Subcutaneous adipose tissue (tissue), 4 donors: Measurements from ENCODE around the gene ROBO1. TPM values are rescaled to one million over a fixed set of nuclear protein-coding genes. Genes with fewer than 3 reads are reported as not detected.

Experiments
- total RNA-seq, 4 donors: library from RNA; depleted of rRNA; stranded (reverse); fragments of >200 nt; gene quantifications; one replicate each; pipeline ENCODE4 v1.1.0, GENCODE V29; 2016
- TF ChIP-seq, protein P1 (sequence below): fragments of 450-650 bp; IDR thresholded peaks from one replicate; pipeline ENCODE4 v1.5.1; 2016; ENCODE audit warnings: low read depth, mild to moderate bottlenecking, control low read depth, antibody characterized with exemption, moderate library complexity

The ROBO1 gene
- total RNA-seq, 4 donors from 2014 or later, result 26.6 to 34.0 (median 30.8) TPM

GRCh38 chr3:78927759-78928158 lies 840.0 kb downstream of the ROBO1 start:
- TF ChIP-seq, protein P1, sequence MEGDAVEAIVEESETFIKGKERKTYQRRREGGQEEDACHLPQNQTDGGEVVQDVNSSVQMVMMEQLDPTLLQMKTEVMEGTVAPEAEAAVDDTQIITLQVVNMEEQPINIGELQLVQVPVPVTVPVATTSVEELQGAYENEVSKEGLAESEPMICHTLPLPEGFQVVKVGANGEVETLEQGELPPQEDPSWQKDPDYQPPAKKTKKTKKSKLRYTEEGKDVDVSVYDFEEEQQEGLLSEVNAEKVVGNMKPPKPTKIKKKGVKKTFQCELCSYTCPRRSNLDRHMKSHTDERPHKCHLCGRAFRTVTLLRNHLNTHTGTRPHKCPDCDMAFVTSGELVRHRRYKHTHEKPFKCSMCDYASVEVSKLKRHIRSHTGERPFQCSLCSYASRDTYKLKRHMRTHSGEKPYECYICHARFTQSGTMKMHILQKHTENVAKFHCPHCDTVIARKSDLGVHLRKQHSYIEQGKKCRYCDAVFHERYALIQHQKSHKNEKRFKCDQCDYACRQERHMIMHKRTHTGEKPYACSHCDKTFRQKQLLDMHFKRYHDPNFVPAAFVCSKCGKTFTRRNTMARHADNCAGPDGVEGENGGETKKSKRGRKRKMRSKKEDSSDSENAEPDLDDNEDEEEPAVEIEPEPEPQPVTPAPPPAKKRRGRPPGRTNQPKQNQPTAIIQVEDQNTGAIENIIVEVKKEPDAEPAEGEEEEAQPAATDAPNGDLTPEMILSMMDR, result no peak

- TF ChIP-seq, protein P1, result no peak
Observed at GRCh38 chr3:78926523-78926922, 841.3 kb downstream of the ROBO1 start.

GRCh38 chr3:78924711-78925110 lies 843.1 kb downstream of the ROBO1 start:
- TF ChIP-seq, protein P1, result no peak

DNA sequence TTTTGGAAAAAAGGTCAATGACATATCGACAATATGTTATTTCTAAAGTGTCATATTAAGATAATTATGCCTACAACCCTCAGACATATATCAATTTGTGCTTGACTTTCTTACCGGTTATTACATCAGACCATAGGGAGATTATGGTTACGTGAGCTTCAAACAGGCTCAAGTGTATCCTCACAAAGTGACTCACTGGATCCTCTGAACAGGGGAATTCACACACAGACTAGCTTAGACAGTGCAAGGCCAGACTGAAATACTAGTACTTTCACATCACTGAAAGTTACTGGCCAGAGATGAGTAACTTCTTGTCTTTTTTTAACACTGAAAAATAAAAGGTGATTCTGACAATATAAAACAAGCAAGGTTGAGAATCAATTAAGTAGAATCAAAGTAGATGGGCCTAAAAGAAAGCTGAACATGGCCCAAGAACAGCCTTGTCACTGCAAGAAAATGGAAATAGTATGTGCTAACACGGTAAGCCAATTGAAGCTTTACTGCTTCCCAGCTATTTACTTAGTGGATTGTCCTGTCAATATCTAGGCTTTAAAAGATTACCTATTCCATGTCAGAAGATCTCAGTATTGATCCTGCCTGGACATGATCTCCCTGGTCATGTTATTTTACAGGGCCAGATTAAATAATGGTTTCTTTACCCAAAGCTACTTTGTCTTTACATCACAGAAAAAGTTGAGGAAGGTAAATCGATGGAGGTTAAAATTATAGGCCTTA lies 848.6 kb downstream of the ROBO1 start:
- TF ChIP-seq, protein P1, result no peak

GRCh38 chr3:78918361-78919020 lies 849.3 kb downstream of the ROBO1 start:
- TF ChIP-seq, protein P1, result no peak

GRCh38 chr3:78917536-78917935 lies 850.3 kb downstream of the ROBO1 start:
- TF ChIP-seq, protein P1, result no peak

- TF ChIP-seq, protein P1, result no peak
Observed at GRCh38 chr3:78913711-78914110, 854.1 kb downstream of the ROBO1 start.
